Measurements from ENCODE around the gene ZBTB42. TPM values are rescaled to one million over a fixed set of nuclear protein-coding genes. Genes with fewer than 3 reads are reported as not detected.

The ZBTB42 gene
- total RNA-seq, 4 donors from 2014 or later, result 5.9 to 24.3 (median 11.7) TPM

DNA sequence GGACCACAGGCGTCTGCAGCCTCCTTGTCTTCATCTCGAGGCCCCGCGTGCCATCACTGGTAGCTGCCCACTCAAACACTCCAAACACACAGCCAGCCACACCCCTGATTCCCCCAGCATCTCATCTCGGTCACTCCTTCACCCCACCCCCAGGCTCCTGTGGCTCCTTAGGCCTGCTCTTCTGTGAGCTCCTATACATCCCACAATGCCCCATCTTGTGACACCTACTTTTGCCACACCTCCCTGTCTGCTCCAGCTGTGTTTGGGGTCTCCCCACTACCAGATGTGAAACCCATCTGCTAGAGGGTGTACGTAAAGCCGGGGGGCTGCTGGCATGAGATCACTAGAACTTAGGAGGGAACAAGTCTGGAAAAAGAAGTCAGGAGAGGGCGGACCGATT, 9.5 kb upstream of the ZBTB42 start:
- H3K9me3 ChIP-seq, result no peaks in the 10 kb centered on the region
- H3K27me3 ChIP-seq, result no peaks in the 10 kb centered on the region
- no peak for TF ChIP-seq POLR2AphosphoS5 (IDR thresholded peaks at IDR 0.05)
- TF ChIP-seq CTCF (IDR thresholded peaks at IDR 0.05), result no peak
- TF ChIP-seq POLR2A (IDR thresholded peaks at IDR 0.05), result no peak
- no peak for TF ChIP-seq EP300 (IDR thresholded peaks at IDR 0.05; ENCODE audit: low read depth)
- 92% methylated on average over 9 of the region's 9 CpGs; no CpG with 5 or more reads in 1 of the 2 donors for WGBS, 2 donors (ENCODE audit: low coverage in 1 of 2)
- peaks cover 30 to 45% (median 36%) of the 10 kb centered on the region in 4 donors for H3K4me1 ChIP-seq
- no peak overlapping the region for H3K4me3 ChIP-seq
- H3K27ac ChIP-seq, result no peak overlapping the region
- DNase-seq, result no peak
- peaks cover 0 to 8% (median 0%) of the 10 kb centered on the region in 4 donors for H3K36me3 ChIP-seq
- intact Hi-C loops (cut with DNase I; ENCODE audit: low total_unique reads) (no loop called here), in situ Hi-C loops (cut with MboI; ENCODE audit: low pct_ligation_motif_present in 1 of 4, low pct_unique_long_range_greater_than_20kb in 1 of 4, low sequenced_read_pairs in 3 of 4) (no loop called here)

DNA sequence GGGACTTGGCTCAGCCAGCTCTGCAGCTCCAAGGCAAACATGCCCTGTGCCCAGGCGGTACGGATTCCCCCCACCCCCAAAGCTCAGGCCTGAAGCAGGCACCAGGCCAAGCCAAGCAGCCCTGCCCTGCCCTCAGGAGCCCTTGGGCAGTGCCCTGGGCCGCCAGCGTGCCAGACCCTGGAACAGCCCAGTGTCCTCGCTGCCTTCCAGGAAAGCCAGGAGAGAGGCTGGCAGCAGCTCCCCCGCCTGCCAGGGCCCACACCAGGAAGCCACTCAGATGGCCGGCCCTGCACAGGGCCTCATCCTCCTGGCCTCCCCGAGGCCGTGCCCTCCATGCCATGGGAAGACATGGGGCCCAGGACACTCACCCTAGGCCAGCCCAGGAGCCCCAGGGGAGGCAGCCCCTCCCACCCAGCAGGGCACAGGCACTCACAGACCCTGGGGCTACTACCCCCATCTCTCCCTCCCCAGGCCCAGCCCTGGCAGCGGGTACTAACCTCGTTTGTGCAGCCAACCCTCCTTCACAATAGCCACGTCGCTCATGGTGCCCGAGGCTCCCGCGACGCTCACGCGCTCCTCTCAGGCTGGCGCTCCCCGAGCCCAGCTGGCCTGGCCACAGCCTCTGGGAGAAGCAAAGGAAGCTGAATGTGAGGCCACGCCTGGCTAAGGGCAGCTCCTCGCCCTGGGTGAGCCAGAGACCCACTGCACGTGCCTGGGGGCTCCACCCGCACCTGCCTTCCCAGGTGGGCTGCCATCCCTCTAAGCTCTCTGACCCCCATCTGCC, 8.6 kb upstream of the ZBTB42 start:
- H3K4me1 ChIP-seq, result peaks cover 30 to 41% (median 36%) of the 10 kb centered on the region in 4 donors
- DNase-seq, result no peak
- in situ Hi-C loops (cut with MboI; ENCODE audit: low pct_ligation_motif_present in 1 of 4, low pct_unique_long_range_greater_than_20kb in 1 of 4, low sequenced_read_pairs in 3 of 4), result no loop called here

DNA sequence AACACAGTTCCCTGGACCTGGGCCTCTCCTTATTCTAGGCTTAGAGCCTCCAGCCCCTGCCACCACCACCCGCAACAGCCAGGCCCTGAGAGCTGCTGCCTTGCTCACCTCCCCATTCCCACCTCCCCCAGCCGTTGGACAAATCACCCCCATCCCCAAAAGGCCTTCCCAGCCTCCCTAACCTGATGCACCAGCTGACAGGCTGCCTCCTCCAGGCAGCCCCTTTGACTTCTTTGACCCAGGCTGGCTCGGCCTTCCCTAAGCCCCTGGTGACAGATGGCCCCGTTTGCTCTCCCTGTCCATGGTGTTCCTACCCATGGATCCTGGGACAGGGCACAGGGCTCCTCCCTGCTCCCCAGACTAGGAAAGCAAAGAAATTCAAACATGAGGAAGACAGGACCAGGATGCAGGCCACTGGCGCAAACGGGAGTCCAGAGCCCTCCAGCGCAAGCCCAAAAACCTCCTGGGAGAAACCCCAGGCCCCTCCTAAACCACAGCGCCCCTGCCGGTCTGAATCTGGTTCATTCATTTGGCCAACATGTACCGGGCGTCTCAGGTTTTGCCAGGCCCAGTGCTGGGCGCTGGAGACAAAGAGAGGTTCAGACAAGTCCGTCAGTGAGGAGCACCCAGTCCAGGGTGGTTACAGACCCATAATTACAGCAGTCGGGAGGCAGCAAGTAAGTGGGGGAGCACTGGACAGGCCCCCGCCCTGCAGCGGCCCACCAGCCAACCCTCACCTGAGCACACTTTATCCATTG, 7.8 kb upstream of the ZBTB42 start:
- no peak for TF ChIP-seq POLR2A (IDR thresholded peaks at IDR 0.05)
- no peak for TF ChIP-seq CTCF (IDR thresholded peaks at IDR 0.05)
- TF ChIP-seq POLR2AphosphoS5 (IDR thresholded peaks at IDR 0.05), result no peak
- no peak for TF ChIP-seq EP300 (IDR thresholded peaks at IDR 0.05; ENCODE audit: low read depth)
- DNase-seq, result no peak
- 89% methylated on average over 16 of the region's 16 CpGs; no CpG with 5 or more reads in 1 of the 2 donors for WGBS, 2 donors (ENCODE audit: low coverage in 1 of 2)
- H3K9me3 ChIP-seq, result no peaks in the 10 kb centered on the region
- H3K27ac ChIP-seq, result no peak overlapping the region
- H3K36me3 ChIP-seq, result peaks cover 0 to 8% (median 0%) of the 10 kb centered on the region in 4 donors
- H3K4me1 ChIP-seq, result peaks cover 30 to 46% (median 37%) of the 10 kb centered on the region in 4 donors
- intact Hi-C loops (cut with DNase I; ENCODE audit: low total_unique reads), result no loop called here
- no peak overlapping the region for H3K4me3 ChIP-seq
- in situ Hi-C loops (cut with MboI; ENCODE audit: low pct_ligation_motif_present in 1 of 4, low pct_unique_long_range_greater_than_20kb in 1 of 4, low sequenced_read_pairs in 3 of 4), result no loop called here
- H3K27me3 ChIP-seq, result no peaks in the 10 kb centered on the region

More for the DNA sequence above, 8.6 kb upstream of the ZBTB42 start:
- no peaks in the 10 kb centered on the region for H3K27me3 ChIP-seq
- no peak overlapping the region for H3K4me3 ChIP-seq
- no peak for TF ChIP-seq CTCF (IDR thresholded peaks at IDR 0.05)
- no peak for TF ChIP-seq EP300 (IDR thresholded peaks at IDR 0.05; ENCODE audit: low read depth)
- no peak for TF ChIP-seq POLR2A (IDR thresholded peaks at IDR 0.05)
- TF ChIP-seq POLR2AphosphoS5 (IDR thresholded peaks at IDR 0.05), result no peak
- H3K9me3 ChIP-seq, result no peaks in the 10 kb centered on the region
- no peak overlapping the region for H3K27ac ChIP-seq
- peaks cover 0 to 8% (median 0%) of the 10 kb centered on the region in 4 donors for H3K36me3 ChIP-seq
- intact Hi-C loops (cut with DNase I; ENCODE audit: low total_unique reads), result no loop called here
- WGBS, 2 donors (ENCODE audit: low coverage in 1 of 2), result 84% methylated on average over 17 of the region's 25 CpGs; no CpG with 5 or more reads in 1 of the 2 donors

- 79% methylated on average over 2 of the region's 2 CpGs; no CpG with 5 or more reads in 1 of the 2 donors for WGBS, 2 donors (ENCODE audit: low coverage in 1 of 2)
- intact Hi-C loops (cut with DNase I; ENCODE audit: low total_unique reads), result no loop called here
- no peaks in the 10 kb centered on the region for H3K27me3 ChIP-seq
- H3K9me3 ChIP-seq, result no peaks in the 10 kb centered on the region
- no peak for TF ChIP-seq EP300 (IDR thresholded peaks at IDR 0.05; ENCODE audit: low read depth)
- no peak for TF ChIP-seq POLR2A (IDR thresholded peaks at IDR 0.05)
- TF ChIP-seq POLR2AphosphoS5 (IDR thresholded peaks at IDR 0.05), result no peak
- TF ChIP-seq CTCF (IDR thresholded peaks at IDR 0.05), result no peak
- in situ Hi-C loops (cut with MboI; ENCODE audit: low pct_ligation_motif_present in 1 of 4, low pct_unique_long_range_greater_than_20kb in 1 of 4, low sequenced_read_pairs in 3 of 4), result no loop called here
- H3K27ac ChIP-seq, result peak overlapping the region in 3 of 4 donors; percentile 87 to 90 (median 89)
- H3K4me1 ChIP-seq, result peaks cover 30 to 48% (median 37%) of the 10 kb centered on the region in 4 donors
- peak overlapping the region in 1 of 4 donors; percentile 72 for H3K4me3 ChIP-seq
- no peak for DNase-seq
- peaks cover 0 to 8% (median 0%) of the 10 kb centered on the region in 4 donors for H3K36me3 ChIP-seq
Observed at GRCh38 chr14:104793703-104793959, 7.3 kb upstream of the ZBTB42 start.

Measured in transverse colon (tissue), 4 donors.